Activated CD4-positive, CD25-positive, alpha-beta regulatory T cell treated with anti-CD3 and anti-CD28 coated beads, Interleukin-2, amount 50 U/mL, for 24 hours (primary cell): Measurements from ENCODE around the gene SETBP1.
A peak's percentile ranks its signal among the peaks of the same experiment; 100 is the strongest.

Experiments
- ATAC-seq, 2 donors: fragments of 150-1000 bp; cut with Tn5 transposase; one replicate each; pipeline ENCODE4 v1.10.0; 2021; ENCODE audit warnings: mild to moderate bottlenecking in 1 of 2, moderate library complexity in 1 of 2

The SETBP1 gene

GRCh38 chr18:45085916-45086624 lies 405.4 kb downstream of the SETBP1 start:
- no peak for ATAC-seq

- ATAC-seq: no peak
Measured at GRCh38 chr18:45086777-45087176, 406.1 kb downstream of the SETBP1 start.

- no peak for ATAC-seq
Measured at GRCh38 chr18:45090526-45091140, 409.9 kb downstream of the SETBP1 start.

GRCh38 chr18:45100321-45101105 lies 419.8 kb downstream of the SETBP1 start:
- no peak for ATAC-seq

GRCh38 chr18:45102126-45102525 lies 421.4 kb downstream of the SETBP1 start:
- ATAC-seq: no peak

- no peak for ATAC-seq
Measured at GRCh38 chr18:45102863-45103262, 422.2 kb downstream of the SETBP1 start.

- no peak for ATAC-seq
Measured at GRCh38 chr18:45103319-45104048, 422.8 kb downstream of the SETBP1 start.

GRCh38 chr18:45104049-45104395 lies 423.3 kb downstream of the SETBP1 start:
- ATAC-seq: no peak

GRCh38 chr18:45106331-45106774 lies 425.7 kb downstream of the SETBP1 start:
- ATAC-seq: peak; percentile 41 to 61

GRCh38 chr18:45107425-45107824 lies 426.7 kb downstream of the SETBP1 start:
- peak in 1 of 2 donors; percentile 18 for ATAC-seq

GRCh38 chr18:45108754-45109153 lies 428.1 kb downstream of the SETBP1 start:
- no peak for ATAC-seq

GRCh38 chr18:45109271-45109670 lies 428.6 kb downstream of the SETBP1 start:
- no peak for ATAC-seq

GRCh38 chr18:45109706-45110105 lies 429.0 kb downstream of the SETBP1 start:
- ATAC-seq: no peak

- ATAC-seq: no peak
Measured at GRCh38 chr18:45110577-45111501, 430.2 kb downstream of the SETBP1 start.

- ATAC-seq: no peak
Measured at GRCh38 chr18:45111502-45111848, 430.8 kb downstream of the SETBP1 start.

GRCh38 chr18:45112682-45113081 lies 432.0 kb downstream of the SETBP1 start:
- no peak for ATAC-seq

GRCh38 chr18:45116116-45116515 lies 435.4 kb downstream of the SETBP1 start:
- no peak for ATAC-seq
